ENCODE data around the gene C16orf89.

C16orf89 gene

DNA sequence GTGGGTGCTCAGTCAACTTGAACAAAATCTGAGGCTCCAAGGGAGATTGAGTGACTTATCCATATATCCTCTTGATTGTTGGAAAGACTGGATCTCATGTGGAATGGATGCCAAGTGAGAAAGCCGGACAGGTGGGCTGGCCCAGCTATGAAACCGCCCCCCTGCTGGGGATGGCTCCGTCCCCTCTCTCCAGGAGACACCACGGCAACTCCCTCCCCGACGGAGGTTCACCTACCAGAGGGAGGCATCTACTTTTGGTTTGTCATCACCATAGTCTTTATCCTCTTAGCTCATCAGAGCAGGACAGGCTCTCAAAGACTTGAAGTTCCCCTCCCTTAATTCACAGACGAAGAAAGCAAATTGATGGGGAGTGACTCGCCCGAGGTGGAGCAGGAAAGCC lies 4.1 kb upstream of the C16orf89 start:
- no peak for DNase-seq (ENCODE audit: low read depth)
- H3K4me3 ChIP-seq (ENCODE audit: low read depth, low read length) = no peak overlapping the region
- TF ChIP-seq, protein P1, sequence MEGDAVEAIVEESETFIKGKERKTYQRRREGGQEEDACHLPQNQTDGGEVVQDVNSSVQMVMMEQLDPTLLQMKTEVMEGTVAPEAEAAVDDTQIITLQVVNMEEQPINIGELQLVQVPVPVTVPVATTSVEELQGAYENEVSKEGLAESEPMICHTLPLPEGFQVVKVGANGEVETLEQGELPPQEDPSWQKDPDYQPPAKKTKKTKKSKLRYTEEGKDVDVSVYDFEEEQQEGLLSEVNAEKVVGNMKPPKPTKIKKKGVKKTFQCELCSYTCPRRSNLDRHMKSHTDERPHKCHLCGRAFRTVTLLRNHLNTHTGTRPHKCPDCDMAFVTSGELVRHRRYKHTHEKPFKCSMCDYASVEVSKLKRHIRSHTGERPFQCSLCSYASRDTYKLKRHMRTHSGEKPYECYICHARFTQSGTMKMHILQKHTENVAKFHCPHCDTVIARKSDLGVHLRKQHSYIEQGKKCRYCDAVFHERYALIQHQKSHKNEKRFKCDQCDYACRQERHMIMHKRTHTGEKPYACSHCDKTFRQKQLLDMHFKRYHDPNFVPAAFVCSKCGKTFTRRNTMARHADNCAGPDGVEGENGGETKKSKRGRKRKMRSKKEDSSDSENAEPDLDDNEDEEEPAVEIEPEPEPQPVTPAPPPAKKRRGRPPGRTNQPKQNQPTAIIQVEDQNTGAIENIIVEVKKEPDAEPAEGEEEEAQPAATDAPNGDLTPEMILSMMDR (IDR thresholded peaks at IDR 0.05; ENCODE audit: low read depth, low read length, missing control alignments) = no peak

DNA sequence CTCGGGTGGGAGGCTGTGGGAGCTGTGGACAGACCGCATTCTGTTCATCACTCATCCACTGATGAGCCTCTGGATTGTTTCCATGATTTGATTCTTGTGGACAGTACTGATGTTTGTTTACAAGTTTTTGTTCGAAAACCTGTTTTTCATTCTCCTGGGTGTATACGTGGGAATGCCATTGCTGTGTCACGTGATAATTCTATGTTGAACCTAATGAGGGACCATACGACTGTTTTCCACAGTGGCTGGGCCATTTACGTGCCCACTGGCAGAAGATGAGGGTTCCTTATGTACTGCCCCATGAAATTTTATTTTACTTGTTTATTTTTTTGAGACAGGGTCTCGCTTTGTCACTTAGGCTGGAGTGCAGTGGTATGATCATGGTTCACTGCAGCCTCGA lies 3.3 kb upstream of the C16orf89 start:
- TF ChIP-seq, protein P1 (IDR thresholded peaks at IDR 0.05; ENCODE audit: low read depth, low read length, missing control alignments) = no peak
- no peak overlapping the region for H3K4me3 ChIP-seq (ENCODE audit: low read depth, low read length)
- no peak for DNase-seq (ENCODE audit: low read depth)

- H3K4me3 ChIP-seq (ENCODE audit: low read depth, low read length) = no peak overlapping the region
- DNase-seq (ENCODE audit: low read depth) = no peak
- TF ChIP-seq, protein P1 (IDR thresholded peaks at IDR 0.05; ENCODE audit: low read depth, low read length, missing control alignments) = no peak
These were observed 755 bp upstream of the C16orf89 start for GRCh38 chr16:5066511-5066910.

DNA sequence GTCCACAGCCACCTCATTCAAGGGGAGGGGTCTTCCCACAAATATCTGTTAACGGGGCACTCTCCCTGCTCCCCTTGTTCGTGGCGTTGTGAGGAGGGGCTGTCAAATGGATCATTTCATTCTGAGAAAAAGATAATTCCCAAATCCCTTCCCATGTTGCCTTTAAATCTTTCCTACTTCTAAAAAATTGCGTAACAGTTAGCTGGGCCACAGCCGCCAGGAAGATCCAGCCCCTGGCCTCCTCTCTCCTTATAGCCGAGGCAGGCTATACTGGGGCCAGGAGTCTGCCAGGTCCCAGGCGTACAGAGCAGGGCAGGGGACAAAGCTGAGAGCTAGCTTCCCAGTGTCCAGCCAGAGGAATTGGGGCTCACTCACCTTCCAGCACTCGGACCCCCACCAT lies 430 bp downstream of the C16orf89 start:
- TF ChIP-seq, protein P1 (IDR thresholded peaks at IDR 0.05; ENCODE audit: low read depth, low read length, missing control alignments) = no peak
- DNase-seq (ENCODE audit: low read depth) = no peak
- no peak overlapping the region for H3K4me3 ChIP-seq (ENCODE audit: low read depth, low read length)

DNA sequence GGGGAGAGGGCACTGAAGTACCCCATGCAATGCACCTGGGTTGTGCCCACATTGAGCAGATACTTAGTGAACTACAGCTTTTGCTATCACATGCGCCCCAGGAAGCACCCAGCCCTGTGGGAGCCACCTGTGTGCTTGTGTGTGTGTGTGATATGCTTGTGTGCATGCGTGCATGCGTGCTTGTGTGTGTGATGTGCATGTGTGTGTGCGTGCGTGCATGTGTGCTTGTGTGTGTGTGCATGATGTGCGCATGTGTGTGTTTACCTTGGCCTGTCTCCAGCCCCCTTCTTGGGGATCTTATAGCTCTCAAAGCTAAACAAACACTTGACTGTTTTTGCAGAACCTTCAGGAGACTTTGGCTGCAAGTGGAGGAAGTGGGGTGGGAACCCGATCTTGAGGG lies 841 bp downstream of the C16orf89 start:
- TF ChIP-seq, protein P1 (IDR thresholded peaks at IDR 0.05; ENCODE audit: low read depth, low read length, missing control alignments) = no peak
- H3K4me3 ChIP-seq (ENCODE audit: low read depth, low read length) = no peak overlapping the region
- DNase-seq (ENCODE audit: low read depth) = no peak

GRCh38 chr16:5062790-5063765 lies 2.7 kb downstream of the C16orf89 start:
- H3K4me3 ChIP-seq (ENCODE audit: low read depth, low read length) = no peak overlapping the region
- DNase-seq (ENCODE audit: low read depth) = no peak
- TF ChIP-seq, protein P1 (IDR thresholded peaks at IDR 0.05; ENCODE audit: low read depth, low read length, missing control alignments) = peak; percentile 22

Data from GM12864 (cell line).